MCF 10A (cell line): ENCODE data around the gene SLX4IP. TPM values are rescaled to one million over a fixed set of nuclear protein-coding genes. Genes with fewer than 3 reads are reported as not detected.
A peak's percentile ranks its signal among the peaks of the same experiment; 100 is the strongest.

Source experiments
- BruUV-seq: library from RNA; stranded (reverse); fragments of 400-500 nt; replicated peaks from 2 replicates; lab custom pipeline; 2021; lab: Mats Ljungman, UMichigan
- CTCF ChIA-PET: fragments of 300-600 bp; sonication (Branson Sonifier 250); formaldehyde crosslinking; extraction: SDS; loops from one replicate; lab custom pipeline; 2021; ENCODE audit warnings: antibody characterized with exemption, inconsistent platforms; lab: Yijun Ruan, JAX
- POLR2A ChIA-PET: fragments of 300-600, 350-650 bp; sonication (Branson Sonifier 250); formaldehyde crosslinking; extraction: SDS; loops from one replicate; lab custom pipeline; 2020; ENCODE audit warnings: antibody characterized with exemption, inconsistent platforms; lab: Yijun Ruan, JAX
- DNase-seq: peaks from one replicate; pipeline ENCODE4 v3.0.0-alpha.2; 2018; ENCODE audit not compliant: unreplicated experiment
- H3K27ac Mint-ChIP-seq: one replicate; pipeline ENCODE4 v1.8.0; 2022; ENCODE audit warnings: mild to moderate bottlenecking, low read depth, mixed read lengths; ENCODE audit not compliant: unreplicated experiment
- H3K27me3 Mint-ChIP-seq: one replicate; pipeline ENCODE4 v1.8.0; 2022; ENCODE audit warnings: mixed read lengths; ENCODE audit not compliant: insufficient read depth, unreplicated experiment
- H3K36me3 Mint-ChIP-seq: one replicate; pipeline ENCODE4 v1.8.0; 2022; ENCODE audit warnings: mild to moderate bottlenecking, moderate library complexity, mixed read lengths; ENCODE audit not compliant: insufficient read depth, unreplicated experiment
- H3K4me1 Mint-ChIP-seq: one replicate; pipeline ENCODE4 v1.8.0; 2022; ENCODE audit warnings: mixed read lengths; ENCODE audit not compliant: insufficient read depth, unreplicated experiment
- H3K4me3 Mint-ChIP-seq: one replicate; pipeline ENCODE4 v1.8.0; 2022; ENCODE audit warnings: mild to moderate bottlenecking, moderate library complexity, mixed read lengths; ENCODE audit not compliant: unreplicated experiment
- H3K9me3 Mint-ChIP-seq: one replicate; pipeline ENCODE4 v1.8.0; 2022; ENCODE audit warnings: mixed read lengths; ENCODE audit not compliant: unreplicated experiment
- intact Hi-C: fragments of 100-400 bp; cut with micrococcal nuclease; formaldehyde crosslinking; loops from 2 replicates; pipeline ENCODE4 v1.14.1; 2022
- total RNA-seq: library from RNA; stranded (reverse); gene quantifications from 2 replicates; pipeline ENCODE4 v1.2.3, GENCODE V29; 2022
- TF ChIP-seq, protein P1 (sequence below): fragments of 200-600 bp; IDR thresholded peaks from one replicate; pipeline ENCODE4 v1.8.0; 2022; ENCODE audit warnings: antibody characterized with exemption, mild to moderate bottlenecking; ENCODE audit not compliant: unreplicated experiment

The SLX4IP gene
- total RNA-seq, 1 experiment from 2014 or later, result 11.2 TPM

DNA sequence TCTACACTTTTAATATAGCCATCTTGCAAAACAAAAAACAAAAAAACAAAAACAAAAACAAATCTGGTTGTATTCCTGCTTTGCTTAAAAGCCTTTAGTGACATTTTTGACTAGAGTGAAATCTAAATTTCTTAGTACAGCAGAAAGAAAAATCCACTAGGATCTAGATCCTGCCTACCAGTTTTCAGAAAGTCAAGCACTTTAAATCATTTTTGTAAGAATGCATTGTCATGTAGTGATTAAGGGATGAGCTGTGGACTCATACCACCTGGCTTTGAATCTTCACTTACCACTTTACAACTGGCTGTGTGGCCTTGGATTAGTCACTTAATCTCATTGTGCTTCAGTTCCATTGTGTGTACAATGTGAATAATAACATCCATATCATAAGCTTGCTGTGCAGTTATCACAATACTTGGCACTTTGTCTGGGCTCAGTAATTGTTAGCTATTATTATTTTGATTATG lies 5.1 kb upstream of the SLX4IP start:
- POLR2A ChIA-PET, result interaction anchor here (0.6 to 2.1 kb wide), 6 partner anchors 17 to 452 kb away, joined by 3 to 8 read pairs (median 4); no protein-coding TSS in a partner anchor
- H3K4me1 Mint-ChIP-seq, result peaks cover 36% of the 10 kb centered on the region
- DNase-seq, result no peak
- CTCF ChIA-PET, result interaction anchor here (0.6 to 8.8 kb wide), 16 partner anchors 9 to 1022 kb away, joined by 3 to 345 read pairs (median 4); no protein-coding TSS in a partner anchor
- TF ChIP-seq, protein P1, sequence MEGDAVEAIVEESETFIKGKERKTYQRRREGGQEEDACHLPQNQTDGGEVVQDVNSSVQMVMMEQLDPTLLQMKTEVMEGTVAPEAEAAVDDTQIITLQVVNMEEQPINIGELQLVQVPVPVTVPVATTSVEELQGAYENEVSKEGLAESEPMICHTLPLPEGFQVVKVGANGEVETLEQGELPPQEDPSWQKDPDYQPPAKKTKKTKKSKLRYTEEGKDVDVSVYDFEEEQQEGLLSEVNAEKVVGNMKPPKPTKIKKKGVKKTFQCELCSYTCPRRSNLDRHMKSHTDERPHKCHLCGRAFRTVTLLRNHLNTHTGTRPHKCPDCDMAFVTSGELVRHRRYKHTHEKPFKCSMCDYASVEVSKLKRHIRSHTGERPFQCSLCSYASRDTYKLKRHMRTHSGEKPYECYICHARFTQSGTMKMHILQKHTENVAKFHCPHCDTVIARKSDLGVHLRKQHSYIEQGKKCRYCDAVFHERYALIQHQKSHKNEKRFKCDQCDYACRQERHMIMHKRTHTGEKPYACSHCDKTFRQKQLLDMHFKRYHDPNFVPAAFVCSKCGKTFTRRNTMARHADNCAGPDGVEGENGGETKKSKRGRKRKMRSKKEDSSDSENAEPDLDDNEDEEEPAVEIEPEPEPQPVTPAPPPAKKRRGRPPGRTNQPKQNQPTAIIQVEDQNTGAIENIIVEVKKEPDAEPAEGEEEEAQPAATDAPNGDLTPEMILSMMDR, result no peak
- no TSS peak for BruUV-seq
- peak overlapping the region; percentile 67 for H3K27ac Mint-ChIP-seq
- no peaks in the 10 kb centered on the region for H3K27me3 Mint-ChIP-seq
- H3K9me3 Mint-ChIP-seq, result no peaks in the 10 kb centered on the region
- H3K4me3 Mint-ChIP-seq, result no peak overlapping the region
- H3K36me3 Mint-ChIP-seq, result peaks cover 31% of the 10 kb centered on the region
- intact Hi-C loops, result loop anchor here (5.0 to 10.0 kb wide), 2 partner anchors 113 to 205 kb away; no protein-coding TSS in a partner anchor

DNA sequence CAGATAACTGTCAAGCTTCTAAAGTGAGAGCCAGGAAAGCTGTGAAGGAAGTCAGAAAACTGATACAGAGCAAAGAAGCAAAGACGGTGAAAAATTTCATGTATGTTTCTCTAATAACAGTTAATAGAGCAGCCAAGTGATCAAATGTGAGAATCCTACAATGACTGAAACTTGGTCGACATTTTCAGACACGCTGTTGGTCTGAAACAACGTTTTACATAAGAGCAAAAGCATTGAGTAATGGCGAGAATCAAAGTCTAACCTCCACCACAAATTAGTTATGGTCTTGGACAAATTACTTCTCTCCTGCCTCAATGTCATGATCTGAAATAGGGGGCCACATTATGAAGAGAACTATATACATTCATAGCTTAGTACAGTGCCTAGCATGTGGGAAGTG lies 4.4 kb upstream of the SLX4IP start:
- CTCF ChIA-PET, result interaction anchor here (0.8 to 8.8 kb wide), 13 partner anchors 10 to 1023 kb away, joined by 3 to 345 read pairs (median 4); no protein-coding TSS in a partner anchor
- intact Hi-C loops, result no loop called here
- Mint-ChIP-seq H3K27ac (peak overlapping the region; percentile 67), H3K4me1 (peaks cover 36% of the 10 kb centered on the region), H3K4me3 (no peak overlapping the region), H3K27me3 (no peaks in the 10 kb centered on the region), H3K9me3 (no peaks in the 10 kb centered on the region), H3K36me3 (peaks cover 24% of the 10 kb centered on the region)
- DNase-seq, result no peak
- POLR2A ChIA-PET, result interaction anchor here (0.6 to 2.1 kb wide), 7 partner anchors 11 to 452 kb away, joined by 3 to 8 read pairs (median 4); no protein-coding TSS in a partner anchor
- no TSS peak for BruUV-seq
- TF ChIP-seq, protein P1, result no peak

DNA sequence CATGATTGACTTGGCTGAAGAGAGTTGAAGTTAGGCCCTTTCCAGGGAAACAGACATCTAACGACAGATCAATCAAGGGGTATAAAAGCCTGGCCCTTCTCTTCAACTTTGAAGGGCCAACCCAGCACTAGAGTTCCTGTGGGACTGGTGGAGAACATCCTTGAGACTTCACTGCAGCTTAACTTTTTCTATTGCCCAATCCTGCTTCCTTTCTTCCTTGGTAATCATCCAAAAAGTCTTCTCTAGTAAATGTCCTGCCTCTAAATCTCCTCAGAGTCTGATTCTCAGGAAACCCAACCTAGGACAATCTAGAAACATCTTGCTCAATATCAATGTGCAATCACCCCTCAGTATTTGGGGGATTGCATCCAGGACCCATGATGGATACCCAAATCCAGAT lies 3.0 kb upstream of the SLX4IP start:
- Mint-ChIP-seq H3K36me3 (peaks cover 14% of the 10 kb centered on the region), H3K4me3 (peak overlapping the region; percentile 86), H3K9me3 (no peaks in the 10 kb centered on the region), H3K27me3 (no peaks in the 10 kb centered on the region), H3K27ac (peak overlapping the region; percentile 33), H3K4me1 (peaks cover 30% of the 10 kb centered on the region)
- POLR2A ChIA-PET, result interaction anchor here (0.6 to 5.7 kb wide), 5 partner anchors 12 to 234 kb away, joined by 3 to 38 read pairs (median 3); no protein-coding TSS in a partner anchor
- intact Hi-C loops, result no loop called here
- TF ChIP-seq, protein P1, result no peak
- DNase-seq, result peak; percentile 43
- CTCF ChIA-PET, result interaction anchor here (0.6 to 8.8 kb wide), 6 partner anchors 9 to 815 kb away, joined by 3 to 345 read pairs (median 6); no protein-coding TSS in a partner anchor
- BruUV-seq, result no TSS peak

DNA sequence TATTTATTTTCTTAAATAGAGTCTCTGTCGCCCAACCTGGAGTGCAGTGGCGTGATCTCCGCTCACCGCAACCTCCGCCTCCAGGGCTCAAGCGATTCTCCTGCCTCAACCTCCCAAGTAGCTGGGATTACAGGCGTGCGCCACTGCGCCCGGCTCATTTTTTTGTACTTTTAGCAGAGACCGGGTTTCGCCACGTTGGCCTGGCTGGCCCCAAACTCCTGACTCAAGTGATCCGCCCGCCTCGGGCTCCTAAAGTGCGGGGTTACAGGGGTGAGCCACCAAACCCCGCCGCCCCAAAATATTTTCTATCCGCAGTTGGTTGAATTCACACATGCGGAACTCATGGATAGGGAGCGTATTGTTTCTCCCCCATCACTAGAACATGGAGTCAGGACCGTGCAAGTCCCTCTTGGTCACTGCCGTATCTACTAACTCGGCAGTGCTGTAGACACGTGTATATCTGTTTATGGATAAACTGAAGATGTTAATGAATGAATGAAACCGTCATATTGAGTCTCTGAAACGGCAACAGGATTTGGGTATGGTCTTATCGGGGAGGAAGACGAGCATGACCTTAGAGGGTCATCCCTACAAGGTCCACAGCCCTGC lies 2.0 kb upstream of the SLX4IP start:
- no peak for DNase-seq
- TF ChIP-seq, protein P1, result no peak
- peak overlapping the region; percentile 86 for H3K4me3 Mint-ChIP-seq
- peaks cover 16% of the 10 kb centered on the region for H3K36me3 Mint-ChIP-seq
- TSS peak; percentile 30 for BruUV-seq
- POLR2A ChIA-PET, result interaction anchor here (0.7 to 5.7 kb wide), 34 partner anchors 9 to 1417 kb away, joined by 3 to 135 read pairs (median 18); partner anchors contain the start of gene JAG1
- peak overlapping the region; percentile 94 for H3K27ac Mint-ChIP-seq
- no peaks in the 10 kb centered on the region for H3K9me3 Mint-ChIP-seq
- intact Hi-C loops, result no loop called here
- no peaks in the 10 kb centered on the region for H3K27me3 Mint-ChIP-seq
- CTCF ChIA-PET, result interaction anchor here (0.7 to 5.0 kb wide), 8 partner anchors 8 to 1110 kb away, joined by 3 to 45 read pairs (median 6); no protein-coding TSS in a partner anchor
- H3K4me1 Mint-ChIP-seq, result peaks cover 24% of the 10 kb centered on the region
